ENCODE data around the gene AMMECR1L.

Gene AMMECR1L

GRCh38 chr2:127859712-127860085 is 26.1 kb downstream of the AMMECR1L start:
- no peak overlapping the region for H3K4me3 ChIP-seq (ENCODE audit: insufficient read length, low read depth)
- H3K27me3 ChIP-seq (ENCODE audit: insufficient read depth, insufficient read length), result no peaks in the 10 kb centered on the region
- H3K9ac ChIP-seq (ENCODE audit: insufficient read length, low read depth), result peak overlapping the region; percentile 26
- no peaks in the 10 kb centered on the region for H3K9me3 ChIP-seq (ENCODE audit: insufficient read depth, low read length)
- peaks cover 33% of the 10 kb centered on the region for H3K36me3 ChIP-seq (ENCODE audit: insufficient read depth, insufficient read length, low read length)
- TF ChIP-seq SUZ12 (IDR thresholded peaks at IDR 0.05; ENCODE audit: extremely low read depth, insufficient read depth, insufficient read length) (no peak), YY1 (IDR thresholded peaks at IDR 0.05; ENCODE audit: insufficient read depth, insufficient read length) (no peak), ZNF274 (IDR thresholded peaks at IDR 0.05; ENCODE audit: low read depth, low read length) (no peak)
- peak; percentile 47 for DNase-seq (ENCODE audit: low read depth, low spot score)
- H3K4me1 ChIP-seq (ENCODE audit: insufficient read depth, insufficient read length), result peaks cover 5% of the 10 kb centered on the region

- no peaks in the 10 kb centered on the region for H3K27me3 ChIP-seq (ENCODE audit: insufficient read depth, insufficient read length)
- H3K4me1 ChIP-seq (ENCODE audit: insufficient read depth, insufficient read length), result peaks cover 5% of the 10 kb centered on the region
- no peak for DNase-seq (ENCODE audit: low read depth, low spot score)
- TF ChIP-seq YY1 (IDR thresholded peaks at IDR 0.05; ENCODE audit: insufficient read depth, insufficient read length) (no peak), ZNF274 (IDR thresholded peaks at IDR 0.05; ENCODE audit: low read depth, low read length) (no peak), SUZ12 (IDR thresholded peaks at IDR 0.05; ENCODE audit: extremely low read depth, insufficient read depth, insufficient read length) (no peak)
- H3K9ac ChIP-seq (ENCODE audit: insufficient read length, low read depth), result peak overlapping the region; percentile 99
- peak overlapping the region; percentile 97 for H3K4me3 ChIP-seq (ENCODE audit: insufficient read length, low read depth)
- no peaks in the 10 kb centered on the region for H3K9me3 ChIP-seq (ENCODE audit: insufficient read depth, low read length)
- peaks cover 24% of the 10 kb centered on the region for H3K36me3 ChIP-seq (ENCODE audit: insufficient read depth, insufficient read length, low read length)
Measured at GRCh38 chr2:127857265-127857808, 28.4 kb downstream of the AMMECR1L start.

GRCh38 chr2:127853671-127854070 is 32.1 kb downstream of the AMMECR1L start:
- Histone ChIP-seq H3K9ac (ENCODE audit: insufficient read length, low read depth) (no peak overlapping the region), H3K4me1 (ENCODE audit: insufficient read depth, insufficient read length) (no peaks in the 10 kb centered on the region), H3K9me3 (ENCODE audit: insufficient read depth, low read length) (no peaks in the 10 kb centered on the region), H3K27me3 (ENCODE audit: insufficient read depth, insufficient read length) (no peaks in the 10 kb centered on the region), H3K36me3 (ENCODE audit: insufficient read depth, insufficient read length, low read length) (peaks cover 52% of the 10 kb centered on the region), H3K4me3 (ENCODE audit: insufficient read length, low read depth) (no peak overlapping the region)
- no peak for DNase-seq (ENCODE audit: low read depth, low spot score)
- no peak for TF ChIP-seq YY1 (IDR thresholded peaks at IDR 0.05; ENCODE audit: insufficient read depth, insufficient read length)
- TF ChIP-seq SUZ12 (IDR thresholded peaks at IDR 0.05; ENCODE audit: extremely low read depth, insufficient read depth, insufficient read length), result no peak
- no peak for TF ChIP-seq ZNF274 (IDR thresholded peaks at IDR 0.05; ENCODE audit: low read depth, low read length)

GRCh38 chr2:127852388-127852787 is 33.4 kb downstream of the AMMECR1L start:
- Histone ChIP-seq H3K27me3 (ENCODE audit: insufficient read depth, insufficient read length) (no peaks in the 10 kb centered on the region), H3K4me3 (ENCODE audit: insufficient read length, low read depth) (no peak overlapping the region), H3K9ac (ENCODE audit: insufficient read length, low read depth) (no peak overlapping the region), H3K9me3 (ENCODE audit: insufficient read depth, low read length) (no peaks in the 10 kb centered on the region), H3K4me1 (ENCODE audit: insufficient read depth, insufficient read length) (no peaks in the 10 kb centered on the region), H3K36me3 (ENCODE audit: insufficient read depth, insufficient read length, low read length) (peaks cover 64% of the 10 kb centered on the region)
- TF ChIP-seq SUZ12 (IDR thresholded peaks at IDR 0.05; ENCODE audit: extremely low read depth, insufficient read depth, insufficient read length), result no peak
- TF ChIP-seq YY1 (IDR thresholded peaks at IDR 0.05; ENCODE audit: insufficient read depth, insufficient read length), result no peak
- TF ChIP-seq ZNF274 (IDR thresholded peaks at IDR 0.05; ENCODE audit: low read depth, low read length), result no peak
- no peak for DNase-seq (ENCODE audit: low read depth, low spot score)

GRCh38 chr2:127847931-127848330 is 37.8 kb downstream of the AMMECR1L start:
- no peak overlapping the region for H3K9ac ChIP-seq (ENCODE audit: insufficient read length, low read depth)
- no peak overlapping the region for H3K4me3 ChIP-seq (ENCODE audit: insufficient read length, low read depth)
- peaks cover 82% of the 10 kb centered on the region for H3K36me3 ChIP-seq (ENCODE audit: insufficient read depth, insufficient read length, low read length)
- no peaks in the 10 kb centered on the region for H3K9me3 ChIP-seq (ENCODE audit: insufficient read depth, low read length)
- no peaks in the 10 kb centered on the region for H3K4me1 ChIP-seq (ENCODE audit: insufficient read depth, insufficient read length)
- DNase-seq (ENCODE audit: low read depth, low spot score), result no peak
- no peaks in the 10 kb centered on the region for H3K27me3 ChIP-seq (ENCODE audit: insufficient read depth, insufficient read length)
- TF ChIP-seq YY1 (IDR thresholded peaks at IDR 0.05; ENCODE audit: insufficient read depth, insufficient read length) (no peak), ZNF274 (IDR thresholded peaks at IDR 0.05; ENCODE audit: low read depth, low read length) (no peak), SUZ12 (IDR thresholded peaks at IDR 0.05; ENCODE audit: extremely low read depth, insufficient read depth, insufficient read length) (no peak)

GRCh38 chr2:127844973-127845372 is 40.8 kb downstream of the AMMECR1L start:
- peaks cover 55% of the 10 kb centered on the region for H3K36me3 ChIP-seq (ENCODE audit: insufficient read depth, insufficient read length, low read length)
- TF ChIP-seq ZNF274 (IDR thresholded peaks at IDR 0.05; ENCODE audit: low read depth, low read length) (no peak), SUZ12 (IDR thresholded peaks at IDR 0.05; ENCODE audit: extremely low read depth, insufficient read depth, insufficient read length) (no peak), YY1 (IDR thresholded peaks at IDR 0.05; ENCODE audit: insufficient read depth, insufficient read length) (no peak)

GRCh38 chr2:127843677-127844076 is 42.1 kb downstream of the AMMECR1L start:
- no peak for DNase-seq (ENCODE audit: low read depth, low spot score)
- H3K4me1 ChIP-seq (ENCODE audit: insufficient read depth, insufficient read length), result no peaks in the 10 kb centered on the region
- no peaks in the 10 kb centered on the region for H3K9me3 ChIP-seq (ENCODE audit: insufficient read depth, low read length)
- H3K36me3 ChIP-seq (ENCODE audit: insufficient read depth, insufficient read length, low read length), result peaks cover 42% of the 10 kb centered on the region
- no peak overlapping the region for H3K4me3 ChIP-seq (ENCODE audit: insufficient read length, low read depth)
- no peaks in the 10 kb centered on the region for H3K27me3 ChIP-seq (ENCODE audit: insufficient read depth, insufficient read length)
- H3K9ac ChIP-seq (ENCODE audit: insufficient read length, low read depth), result no peak overlapping the region
- no peak for TF ChIP-seq SUZ12 (IDR thresholded peaks at IDR 0.05; ENCODE audit: extremely low read depth, insufficient read depth, insufficient read length)
- TF ChIP-seq ZNF274 (IDR thresholded peaks at IDR 0.05; ENCODE audit: low read depth, low read length), result no peak
- no peak for TF ChIP-seq YY1 (IDR thresholded peaks at IDR 0.05; ENCODE audit: insufficient read depth, insufficient read length)

More at GRCh38 chr2:127844973-127845372, 40.8 kb downstream of the AMMECR1L start:
- Histone ChIP-seq H3K9ac (ENCODE audit: insufficient read length, low read depth) (no peak overlapping the region), H3K27me3 (ENCODE audit: insufficient read depth, insufficient read length) (no peaks in the 10 kb centered on the region), H3K9me3 (ENCODE audit: insufficient read depth, low read length) (no peaks in the 10 kb centered on the region), H3K4me1 (ENCODE audit: insufficient read depth, insufficient read length) (no peaks in the 10 kb centered on the region), H3K4me3 (ENCODE audit: insufficient read length, low read depth) (no peak overlapping the region)
- no peak for DNase-seq (ENCODE audit: low read depth, low spot score)

Data from NT2/D1 (cell line).